HCT116 (cell line): ENCODE data around the gene TMEM126B. TPM values are rescaled to one million over a fixed set of nuclear protein-coding genes. Genes with fewer than 3 reads are reported as not detected.
"Not testable (repeated sequence)": the region's sequence is repeated elsewhere in the genome, so short reads cannot be mapped to it uniquely, and the experiment has no call there.

Experiments
- ATAC-seq: fragments of 200-7000 bp; cut with Tn5 transposase; 2 replicates; pipeline ENCODE4 v1.9.1; 2020; ENCODE audit warnings: mild to moderate bottlenecking, moderate library complexity
- BruUV-seq: library from RNA; stranded (reverse); fragments of 400-500 nt; replicated peaks from 2 replicates; lab custom pipeline; 2021; lab: Mats Ljungman, UMichigan
- CTCF ChIA-PET: fragments of 300-600 bp; sonication (Branson Sonifier 250); formaldehyde crosslinking; loops from one replicate; lab custom pipeline; 2021; ENCODE audit warnings: antibody characterized with exemption; lab: Charles Lee
- POLR2A ChIA-PET: fragments of 300-600, 350-600 bp; sonication (Branson Sonifier 250); formaldehyde crosslinking; loops from one replicate; lab custom pipeline; 2021; ENCODE audit warnings: antibody characterized with exemption; lab: Charles Lee
- RAD21 ChIA-PET, 2 experiments: fragments of 300-600 bp; sonication (Branson Sonifier 250); formaldehyde crosslinking; loops; one replicate each; lab custom pipeline; 2023; ENCODE audit warnings: low total read pairs in 2 of 2; ENCODE audit not compliant: uncharacterized antibody in 2 of 2, unreplicated experiment in 2 of 2, low non-redundant PET in 1 of 2; lab: Charles Lee
- DNase-seq: peaks from one replicate; pipeline ENCODE4 v3.0.0-alpha.2; 2010; ENCODE audit warnings: low read depth, low spot score
- H2AFZ ChIP-seq: fragments of 200-600 bp; shearing (Covaris generic), sonication (generic); 2 replicates; pipeline ENCODE4 v1.6.1; 2017; ENCODE audit warnings: low read depth, mixed run types, mixed read lengths, antibody characterized with exemption, low read length; ENCODE audit not compliant: poor library complexity, severe bottlenecking
- H3K27ac ChIP-seq: 2 replicates; pipeline ENCODE4 v1.5.1; 2012; ENCODE audit warnings: low read depth, low read length
- H3K27me3 ChIP-seq: fragments of 200-600 bp; sonication (generic); 2 replicates; pipeline ENCODE4 v1.6.1; 2016; ENCODE audit warnings: mixed run types, low read length, mixed read lengths; ENCODE audit not compliant: insufficient read depth
- H3K36me3 ChIP-seq, 2 experiments: fragments of 200-500 bp in 1 of 2; fragments of 200-600 bp in 1 of 2; sonication (Bioruptor generic) in 1 of 2; sonication (generic) in 1 of 2; 2 replicates each; pipeline versions ENCODE4 v1.5.1 to v1.6.1; 2014 to 2016; ENCODE audit warnings: low read length in 2 of 2, inconsistent platforms in 1 of 2, mixed read lengths in 1 of 2, mixed run types in 1 of 2; ENCODE audit not compliant: insufficient read depth in 2 of 2, control insufficient read depth in 1 of 2
- H3K4me1 ChIP-seq, 2 experiments: fragments of 200-600 bp in 1 of 2; sonication (generic) in 1 of 2; 2 replicates each; pipeline versions ENCODE4 v1.5.1 to v1.6.1; 2012 to 2017; ENCODE audit warnings: low read length in 2 of 2, inconsistent platforms in 1 of 2, mild to moderate bottlenecking in 1 of 2, mixed read lengths in 1 of 2, mixed run types in 1 of 2, moderate library complexity in 1 of 2; ENCODE audit not compliant: insufficient read depth in 2 of 2, control insufficient read depth in 1 of 2
- H3K4me2 ChIP-seq: fragments of 200-600 bp; sonication (generic); 2 replicates; pipeline ENCODE4 v1.6.1; 2017; ENCODE audit warnings: mixed run types, low read length, mixed read lengths
- H3K4me3 ChIP-seq, 2 experiments: fragments of 200-600 bp in 1 of 2; sonication (generic) in 1 of 2; replicated peaks in 1 of 2; 2 replicates each; pipeline ENCODE4 v1.5.1; 2011 to 2016; ENCODE audit warnings: low read length in 2 of 2, control low read depth in 1 of 2, low read depth in 1 of 2, mild to moderate bottlenecking in 1 of 2, mixed read lengths in 1 of 2, mixed run types in 1 of 2
- H3K79me2 ChIP-seq: fragments of 200-600 bp; sonication (generic); 2 replicates; pipeline ENCODE4 v1.6.1; 2017; ENCODE audit warnings: mild to moderate bottlenecking, mixed run types, low read length, moderate library complexity, mixed read lengths; ENCODE audit not compliant: insufficient read depth
- H3K9ac ChIP-seq: fragments of 200-600 bp; sonication (generic); 2 replicates; pipeline ENCODE4 v1.6.1; 2016; ENCODE audit warnings: low read length, mixed read lengths
- H3K9me2 ChIP-seq: fragments of 200-600 bp; sonication (generic), shearing (Covaris generic); 2 replicates; pipeline ENCODE4 v1.6.1; 2017; ENCODE audit warnings: mixed run types, mild to moderate bottlenecking, moderate library complexity; ENCODE audit not compliant: insufficient read depth
- H3K9me3 ChIP-seq, 2 experiments: fragments of 200-500 bp in 1 of 2; fragments of 200-600 bp in 1 of 2; sonication (Bioruptor generic) in 1 of 2; sonication (generic) in 1 of 2; 2 replicates each; pipeline ENCODE4 v1.6.1; 2014 to 2017; ENCODE audit warnings: low read length in 2 of 2, mixed read lengths in 2 of 2, inconsistent platforms in 1 of 2, low read depth in 1 of 2, mild to moderate bottlenecking in 1 of 2, mixed run types in 1 of 2, moderate library complexity in 1 of 2; ENCODE audit not compliant: control insufficient read depth in 1 of 2, insufficient read depth in 1 of 2
- H4K20me1 ChIP-seq: fragments of 200-600 bp; sonication (generic), shearing (Covaris generic); 2 replicates; pipeline ENCODE4 v1.6.1; 2017; ENCODE audit warnings: mixed run types, mild to moderate bottlenecking, moderate library complexity; ENCODE audit not compliant: insufficient read depth
- intact Hi-C: fragments of 100-400 bp; cut with micrococcal nuclease; formaldehyde crosslinking; loops from 2 replicates; pipeline ENCODE4 v1.10.0; 2022
- total RNA-seq: library from RNA; stranded (reverse); gene quantifications from one replicate; pipeline ENCODE4 v1.2.1, GENCODE V29; 2021; ENCODE audit not compliant: unreplicated experiment

Gene TMEM126B
- total RNA-seq, 1 experiment from 2014 or later, result 49.0 TPM

DNA sequence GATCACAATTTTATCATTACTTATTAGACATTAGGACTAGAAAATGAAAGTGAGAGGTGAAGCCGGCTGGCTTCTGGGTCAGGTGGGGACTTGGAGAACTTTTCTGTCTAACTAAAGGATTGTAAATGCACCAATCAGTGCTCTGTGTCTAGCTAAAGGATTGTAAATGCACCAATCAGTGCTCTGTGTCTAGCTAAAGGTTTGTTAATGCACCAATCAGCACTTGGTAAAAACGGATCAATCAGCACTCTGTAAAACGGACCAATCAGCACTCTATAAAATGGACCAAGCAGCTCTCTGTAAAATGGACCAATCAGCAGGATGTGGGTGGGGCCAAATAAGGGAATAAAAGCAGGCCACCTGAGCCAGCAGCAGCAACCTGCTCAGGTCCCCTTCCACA, 22.2 kb upstream of the TMEM126B start:
- H3K27me3 ChIP-seq, H3K4me3 ChIP-seq, H3K4me1 ChIP-seq, H3K4me2 ChIP-seq, H3K27ac ChIP-seq, ATAC-seq, H2AFZ ChIP-seq, H3K9me2 ChIP-seq, H3K9me3 ChIP-seq, H3K9ac ChIP-seq, POLR2A ChIA-PET, CTCF ChIA-PET, H4K20me1 ChIP-seq, BruUV-seq, H3K36me3 ChIP-seq, DNase-seq, H3K79me2 ChIP-seq, RAD21 ChIA-PET: not testable (repeated sequence)
- intact Hi-C loops, result loop anchor here (10.0 kb wide), 1 partner anchor 589 kb away; no protein-coding TSS in a partner anchor

GRCh38 chr11:85608621-85609020, 19.8 kb upstream of the TMEM126B start:
- POLR2A ChIA-PET, H3K79me2 ChIP-seq, H3K4me2 ChIP-seq, H2AFZ ChIP-seq, H3K27ac ChIP-seq, H3K9me2 ChIP-seq, H3K36me3 ChIP-seq, H3K9ac ChIP-seq, H3K9me3 ChIP-seq, H3K27me3 ChIP-seq, DNase-seq, H3K4me3 ChIP-seq, RAD21 ChIA-PET, H3K4me1 ChIP-seq, CTCF ChIA-PET, H4K20me1 ChIP-seq, BruUV-seq, ATAC-seq: not testable (repeated sequence)
- intact Hi-C loops, result loop anchor here (10.0 kb wide), 1 partner anchor 586 kb away; no protein-coding TSS in a partner anchor

DNA sequence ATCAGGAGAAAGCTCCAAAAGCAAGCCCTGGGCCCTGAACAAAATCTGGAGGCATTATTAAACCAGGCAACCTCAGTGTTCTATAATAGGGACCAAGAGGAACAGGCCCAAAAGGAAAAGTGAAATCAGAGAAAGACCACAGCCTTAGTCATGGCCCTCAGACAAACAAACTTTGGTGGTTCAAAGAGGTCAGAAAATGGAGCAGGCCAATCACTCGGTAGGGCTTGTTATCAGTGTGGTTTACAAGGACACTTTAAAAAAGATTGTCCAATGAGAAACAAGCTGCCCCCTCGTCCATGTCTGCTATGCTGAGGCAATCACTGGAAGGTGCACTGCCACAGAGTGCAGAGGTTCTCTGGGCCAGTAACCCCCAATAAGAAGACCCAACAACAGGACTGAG, 19.1 kb upstream of the TMEM126B start:
- H3K27ac ChIP-seq, H3K9me2 ChIP-seq, H3K9ac ChIP-seq, H3K9me3 ChIP-seq, H3K27me3 ChIP-seq, CTCF ChIA-PET, H3K4me3 ChIP-seq, H3K4me1 ChIP-seq, H3K79me2 ChIP-seq, H4K20me1 ChIP-seq, DNase-seq, RAD21 ChIA-PET, H2AFZ ChIP-seq, H3K36me3 ChIP-seq, BruUV-seq, ATAC-seq, H3K4me2 ChIP-seq, POLR2A ChIA-PET: not testable (repeated sequence)
- intact Hi-C loops, result loop anchor here (10.0 kb wide), 1 partner anchor 586 kb away; no protein-coding TSS in a partner anchor

DNA sequence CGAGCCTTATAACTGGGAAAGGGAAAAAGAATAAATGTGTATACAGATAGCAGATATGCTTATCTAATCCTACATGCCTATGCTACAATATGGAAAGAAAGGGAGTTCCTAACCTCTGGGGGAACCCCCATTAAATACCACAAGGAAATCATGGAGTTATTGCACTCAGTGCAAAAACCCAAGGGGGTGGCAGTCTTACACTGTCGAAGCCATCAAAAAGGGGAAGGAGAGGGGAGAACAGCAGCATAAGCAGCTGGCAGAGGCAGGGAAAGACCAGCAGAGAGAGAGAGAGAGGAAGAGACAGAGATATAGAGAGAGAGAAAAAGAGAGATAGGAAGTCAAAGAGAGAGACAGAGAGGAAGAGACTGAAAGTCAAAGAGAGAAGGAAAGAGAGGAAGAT, 16.8 kb upstream of the TMEM126B start:
- POLR2A ChIA-PET, H3K9ac ChIP-seq, H3K27ac ChIP-seq, DNase-seq, H3K36me3 ChIP-seq, H3K27me3 ChIP-seq, intact Hi-C loops, ATAC-seq, H4K20me1 ChIP-seq, H3K79me2 ChIP-seq, H3K9me2 ChIP-seq, BruUV-seq, H3K9me3 ChIP-seq, H2AFZ ChIP-seq, H3K4me2 ChIP-seq, RAD21 ChIA-PET, H3K4me3 ChIP-seq, H3K4me1 ChIP-seq, CTCF ChIA-PET: not testable (repeated sequence)
